Smooth muscle cell (in vitro differentiated cells): ENCODE measurements around the gene SCMH1. TPM values are rescaled to one million over a fixed set of nuclear protein-coding genes. Genes with fewer than 3 reads are reported as not detected.
A peak's percentile ranks its signal among the peaks of the same experiment; 100 is the strongest.

Experiments
- DNase-seq: peaks from one replicate; lab custom pipeline; 2025; ENCODE audit not compliant: unreplicated experiment; lab: John Stamatoyannopoulos, UW
- H2AFZ ChIP-seq: fragments of 200-600 bp; sonication (generic); 2 replicates; pipeline ENCODE4 v1.6.0; 2016; ENCODE audit warnings: antibody characterized with exemption, low read depth, mild to moderate bottlenecking
- H3F3A ChIP-seq: fragments of 200-600 bp; sonication (generic); 2 replicates; pipeline ENCODE4 v1.6.0; 2017; ENCODE audit warnings: antibody characterized with exemption, low read depth
- H3K27ac ChIP-seq: fragments of 200-600 bp; sonication (generic); 2 replicates; pipeline ENCODE4 v1.5.1; 2016; ENCODE audit warnings: low read depth, mild to moderate bottlenecking
- H3K27me3 ChIP-seq: fragments of 200-600 bp; sonication (generic); 2 replicates; pipeline ENCODE4 v1.6.1; 2016; ENCODE audit warnings: low read depth, mild to moderate bottlenecking
- H3K36me3 ChIP-seq: fragments of 200-600 bp; sonication (generic); 2 replicates; pipeline ENCODE4 v1.5.1; 2016; ENCODE audit warnings: low read depth
- H3K4me1 ChIP-seq: fragments of 200-600 bp; sonication (generic); 2 replicates; pipeline ENCODE4 v1.5.1; 2016; ENCODE audit warnings: low read depth
- H3K4me2 ChIP-seq: fragments of 200-600 bp; sonication (generic); 2 replicates; pipeline ENCODE4 v1.6.0; 2016; ENCODE audit warnings: mild to moderate bottlenecking
- H3K4me3 ChIP-seq: fragments of 200-600 bp; sonication (generic); 2 replicates; pipeline ENCODE4 v1.5.1; 2016; ENCODE audit warnings: mild to moderate bottlenecking
- H3K79me2 ChIP-seq: fragments of 200-600 bp; sonication (generic); 2 replicates; pipeline ENCODE4 v1.6.0; 2016; ENCODE audit warnings: low read depth, mild to moderate bottlenecking
- H3K9ac ChIP-seq: fragments of 200-600 bp; sonication (generic); 2 replicates; pipeline ENCODE4 v1.6.0; 2016; ENCODE audit warnings: low read depth
- H3K9me3 ChIP-seq: fragments of 200-600 bp; sonication (generic); replicated peaks from 2 replicates; pipeline ENCODE4 v1.5.1; 2016; ENCODE audit warnings: low read depth
- H4K20me1 ChIP-seq: fragments of 200-600 bp; sonication (generic); 2 replicates; pipeline ENCODE4 v1.6.0; 2016; ENCODE audit warnings: low read depth
- CTCF ChIP-seq: fragments of 200-600 bp; sonication (generic); IDR thresholded peaks from 2 replicates; pipeline ENCODE4 v1.5.1; 2017; ENCODE audit warnings: borderline replicate concordance, mild to moderate bottlenecking, antibody characterized with exemption; ENCODE audit not compliant: insufficient read depth, poor library complexity, severe bottlenecking
- WGBS: methylation state at CpG from one replicate; pipeline ENCODE4 v1.1.7; 2016; ENCODE audit warnings: low lambda C conversion rate; 5-methylcytosine and 5-hydroxymethylcytosine counted together
- polyA plus RNA-seq: library from polyadenylated mRNA; unstranded; fragments of >200 nt; fragmentation: Nextera tagmentation; extraction: Ambion mirVana; gene quantifications from 2 replicates; pipeline ENCODE4 v1.2.1, GENCODE V29; 2016
- total RNA-seq: library from RNA; depleted of rRNA; stranded (reverse); fragments of >200 nt; gene quantifications from 2 replicates; pipeline ENCODE4 v1.2.3, GENCODE V29; 2014

Gene SCMH1
- total and polyA plus RNA-seq, 2 experiments from 2014 or later = 24.0 to 46.4 TPM

GRCh38 chr1:41245659-41246058 is 3.6 kb upstream of the SCMH1 start:
- H3K4me1 ChIP-seq = peaks cover 7% of the 10 kb centered on the region
- no peak overlapping the region for H3K4me3 ChIP-seq
- no peaks in the 10 kb centered on the region for H4K20me1 ChIP-seq
- H3F3A ChIP-seq = peaks cover 6% of the 10 kb centered on the region
- no peak overlapping the region for H3K27ac ChIP-seq
- H3K79me2 ChIP-seq = no peaks in the 10 kb centered on the region
- WGBS = 44% methylated on average over 2 of the region's 2 CpGs
- no peaks in the 10 kb centered on the region for H3K36me3 ChIP-seq
- no peaks in the 10 kb centered on the region for H3K9me3 ChIP-seq
- DNase-seq = no peak
- H3K27me3 ChIP-seq = no peaks in the 10 kb centered on the region
- H3K4me2 ChIP-seq = peak overlapping the region; percentile 40
- TF ChIP-seq CTCF = no peak
- no peak overlapping the region for H2AFZ ChIP-seq
- H3K9ac ChIP-seq = no peak overlapping the region

- no peak overlapping the region for H3K4me2 ChIP-seq
- peaks cover 20% of the 10 kb centered on the region for H3K79me2 ChIP-seq
- peaks cover 13% of the 10 kb centered on the region for H3K4me1 ChIP-seq
- H3F3A ChIP-seq = peaks cover 6% of the 10 kb centered on the region
- 79% methylated on average over 3 of the region's 3 CpGs for WGBS
- H4K20me1 ChIP-seq = peaks cover 25% of the 10 kb centered on the region
- no peak for TF ChIP-seq CTCF
- H3K4me3 ChIP-seq = no peak overlapping the region
- H3K9me3 ChIP-seq = no peaks in the 10 kb centered on the region
- DNase-seq = no peak
- no peak overlapping the region for H3K27ac ChIP-seq
- H2AFZ ChIP-seq = no peak overlapping the region
- H3K9ac ChIP-seq = no peak overlapping the region
- H3K36me3 ChIP-seq = no peaks in the 10 kb centered on the region
- no peaks in the 10 kb centered on the region for H3K27me3 ChIP-seq
These were observed 926 bp upstream of the SCMH1 start for GRCh38 chr1:41243079-41243385.

- no peak overlapping the region for H3K9ac ChIP-seq
- 30% methylated on average over 37 of the region's 51 CpGs for WGBS
These were observed 404 bp upstream of the SCMH1 start for GRCh38 chr1:41242342-41243078.

More at GRCh38 chr1:41242342-41243078, 404 bp upstream of the SCMH1 start:
- peaks cover 30% of the 10 kb centered on the region for H4K20me1 ChIP-seq
- H3K4me1 ChIP-seq = peaks cover 17% of the 10 kb centered on the region
- H3K4me3 ChIP-seq = peak overlapping the region; percentile 87
- H3F3A ChIP-seq = peaks cover 6% of the 10 kb centered on the region
- H3K27ac ChIP-seq = peak overlapping the region; percentile 44
- DNase-seq = no peak
- no peak for TF ChIP-seq CTCF
- peak overlapping the region; percentile 89 for H2AFZ ChIP-seq
- H3K79me2 ChIP-seq = peaks cover 25% of the 10 kb centered on the region
- no peaks in the 10 kb centered on the region for H3K9me3 ChIP-seq
- H3K4me2 ChIP-seq = peak overlapping the region; percentile 87
- H3K36me3 ChIP-seq = no peaks in the 10 kb centered on the region
- H3K27me3 ChIP-seq = no peaks in the 10 kb centered on the region
